Head of caudate nucleus (tissue), 42 donors: ENCODE data around the gene FUBP1.
"Not testable (repeated sequence)": the region's sequence is repeated elsewhere in the genome, so short reads cannot be mapped to it uniquely, and the experiment has no call there.

Experiments used
- DNase-seq, 42 donors: peaks; one replicate each; pipeline versions ENCODE4 v3.0.0 to v3.0.0-alpha.2; 2020 to 2021; ENCODE audit warnings: mixed read lengths in 7 of 42
- intact Hi-C: fragments of 100-400 bp; cut with DNase I; formaldehyde crosslinking; loops from one replicate; pipeline ENCODE4 v1.15.0; 2022

The FUBP1 gene

DNA sequence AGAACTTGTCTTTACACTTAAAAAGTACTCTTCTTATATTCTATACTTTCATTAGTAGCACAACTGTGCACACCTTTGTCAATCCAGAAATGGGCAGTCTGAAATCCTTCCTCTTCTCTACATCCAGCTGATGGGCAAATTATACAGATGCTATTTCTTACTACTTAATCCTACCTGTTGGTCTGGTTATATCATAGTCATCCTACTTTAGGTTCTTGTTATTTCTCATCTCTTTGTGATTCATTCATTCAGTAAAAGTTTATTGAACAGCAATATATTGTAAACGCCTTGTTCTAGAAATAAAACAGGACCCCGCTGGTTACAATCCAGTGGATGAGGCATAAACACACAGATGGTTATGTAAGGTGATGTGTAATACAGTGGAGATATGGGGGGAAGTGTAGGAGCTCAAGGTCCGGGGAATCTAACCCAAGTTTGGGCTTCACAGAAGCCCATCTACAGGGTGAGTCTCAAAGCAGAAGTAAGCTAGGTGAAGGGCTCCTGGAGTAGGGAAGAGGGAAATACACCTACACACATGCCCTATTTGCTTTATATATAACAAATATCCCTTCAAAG lies 11.8 kb upstream of the FUBP1 start:
- intact Hi-C loops, result no loop called here
- DNase-seq, result no peak

DNA sequence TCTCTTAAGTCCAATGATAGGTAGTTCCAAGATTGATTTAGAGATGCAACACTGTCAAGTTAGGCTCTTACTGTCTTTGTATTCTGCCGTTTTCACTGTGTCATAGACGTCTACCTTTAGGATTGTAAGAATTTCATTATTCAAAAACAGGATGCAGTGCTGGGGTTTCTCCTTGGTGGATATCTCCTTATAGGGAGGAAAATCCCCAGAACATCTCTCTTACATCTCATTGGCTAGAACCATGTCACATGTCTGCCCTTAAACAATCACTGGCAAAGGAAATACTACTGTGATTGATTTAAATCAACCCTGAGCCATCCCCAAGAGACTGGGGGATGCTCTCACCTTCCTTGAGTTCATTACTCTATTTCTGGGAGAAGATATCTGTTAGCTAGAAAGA lies 10.9 kb upstream of the FUBP1 start:
- intact Hi-C loops, result no loop called here

DNA sequence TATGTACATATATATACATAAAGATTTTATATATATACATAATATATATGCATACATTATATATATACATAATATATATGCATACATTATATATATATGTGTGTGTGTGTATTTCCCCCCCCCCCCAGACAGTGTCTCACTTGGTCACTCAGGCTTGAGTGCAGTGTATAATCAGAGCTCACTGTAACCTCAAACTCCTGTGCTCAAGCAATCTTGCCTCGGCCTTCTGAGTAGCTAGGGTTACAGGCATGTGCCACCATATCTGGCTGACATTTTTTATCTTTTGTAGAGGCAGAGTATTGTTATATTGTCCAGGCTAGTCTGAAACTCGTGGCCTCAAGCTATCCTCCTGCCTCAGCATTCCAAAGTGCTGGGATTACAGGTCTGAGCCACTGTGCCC lies 9.0 kb upstream of the FUBP1 start:
- intact Hi-C loops, result no loop called here

More for the DNA sequence above, 10.9 kb upstream of the FUBP1 start:
- DNase-seq, result no peak

DNA sequence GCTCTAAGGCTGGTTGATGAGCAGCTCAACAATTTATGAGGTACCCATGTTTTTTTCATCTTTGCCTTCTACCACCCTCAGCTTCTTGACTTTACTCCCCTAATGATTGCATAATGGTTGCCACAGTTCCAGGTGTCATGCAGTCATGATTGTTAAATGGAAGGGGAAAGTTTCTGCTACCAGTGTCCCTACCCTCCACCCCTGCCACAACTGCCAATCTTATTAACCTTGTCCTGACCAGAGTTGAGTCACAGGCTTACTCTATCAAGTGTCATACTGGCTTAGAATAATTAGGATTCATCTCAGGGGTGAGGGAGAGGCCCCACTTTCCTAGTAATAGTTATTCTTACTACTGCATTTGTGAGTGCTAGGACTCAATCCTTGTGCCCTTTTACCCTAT lies 7.9 kb upstream of the FUBP1 start:
- no peak for DNase-seq
- intact Hi-C loops, result no loop called here

More for the DNA sequence above, 9.0 kb upstream of the FUBP1 start:
- DNase-seq, result no peak

DNA sequence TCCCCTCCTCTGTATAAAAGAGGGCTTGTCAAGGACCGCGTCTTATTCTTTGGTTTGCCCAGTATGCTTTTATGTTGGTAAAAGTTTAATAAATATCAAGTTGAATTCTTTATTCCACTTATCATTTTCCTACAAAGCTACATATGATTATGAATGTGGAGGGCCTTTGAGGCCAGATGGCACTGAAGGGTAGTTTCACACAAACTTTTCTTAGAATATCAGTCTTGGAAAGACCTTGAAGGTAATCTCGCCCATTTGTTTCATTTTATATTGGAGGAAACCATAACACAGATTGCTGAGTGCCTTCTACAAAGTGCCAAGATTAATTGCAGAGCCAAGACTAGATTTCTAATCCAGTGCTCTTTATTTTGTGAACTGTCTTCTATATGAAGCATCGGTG lies 5.8 kb upstream of the FUBP1 start:
- intact Hi-C loops, result no loop called here
- DNase-seq, result no peak

DNA sequence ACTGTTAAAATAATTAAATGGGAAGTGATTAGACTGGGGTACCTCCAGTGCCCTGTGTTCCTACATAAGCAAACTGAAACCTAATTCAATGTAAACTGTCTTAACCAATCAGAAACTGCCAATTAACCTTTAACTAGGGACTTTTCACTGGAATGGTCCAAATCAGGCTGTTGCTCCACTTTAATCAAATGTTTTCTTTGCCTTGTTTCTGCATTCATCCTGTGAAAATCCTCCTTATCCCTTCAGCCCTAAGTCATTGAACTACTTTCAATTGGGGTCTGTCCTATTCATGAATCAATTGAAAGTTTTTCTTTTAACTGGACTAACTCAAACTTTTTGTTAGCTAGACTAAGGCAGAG lies 5.1 kb upstream of the FUBP1 start:
- no peak for DNase-seq
- intact Hi-C loops, result no loop called here

DNA sequence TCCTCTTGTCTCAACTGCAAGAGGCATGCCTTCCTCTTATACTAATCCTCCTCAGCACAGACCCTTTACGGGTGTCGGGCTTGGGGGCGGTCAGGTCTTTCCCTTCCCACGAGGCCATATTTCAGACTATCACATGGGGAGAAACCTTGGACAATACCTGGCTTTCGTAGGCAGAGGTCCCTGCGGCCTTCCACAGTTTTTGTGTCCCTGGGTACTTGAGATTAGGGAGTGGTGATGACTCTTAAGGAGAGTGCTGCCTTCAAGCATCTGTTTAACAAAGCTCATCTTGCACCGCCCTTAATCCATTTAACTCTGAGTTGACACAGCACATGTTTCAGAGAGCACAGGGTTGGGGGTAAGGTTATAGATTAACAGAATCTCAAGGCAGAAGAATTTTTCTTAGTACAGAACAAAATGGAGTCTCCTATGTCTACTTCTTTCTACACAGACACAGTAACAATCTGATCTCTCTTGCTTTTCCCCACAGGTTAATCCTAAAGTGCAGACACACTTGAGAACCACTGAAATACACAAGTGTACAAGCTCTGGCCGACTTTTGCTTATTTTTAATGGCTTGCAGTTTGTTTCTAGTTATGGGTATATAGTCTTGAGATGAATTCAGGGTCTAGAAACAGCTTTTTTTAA lies 4.6 kb upstream of the FUBP1 start:
- intact Hi-C loops, result not testable (repeated sequence)

DNA sequence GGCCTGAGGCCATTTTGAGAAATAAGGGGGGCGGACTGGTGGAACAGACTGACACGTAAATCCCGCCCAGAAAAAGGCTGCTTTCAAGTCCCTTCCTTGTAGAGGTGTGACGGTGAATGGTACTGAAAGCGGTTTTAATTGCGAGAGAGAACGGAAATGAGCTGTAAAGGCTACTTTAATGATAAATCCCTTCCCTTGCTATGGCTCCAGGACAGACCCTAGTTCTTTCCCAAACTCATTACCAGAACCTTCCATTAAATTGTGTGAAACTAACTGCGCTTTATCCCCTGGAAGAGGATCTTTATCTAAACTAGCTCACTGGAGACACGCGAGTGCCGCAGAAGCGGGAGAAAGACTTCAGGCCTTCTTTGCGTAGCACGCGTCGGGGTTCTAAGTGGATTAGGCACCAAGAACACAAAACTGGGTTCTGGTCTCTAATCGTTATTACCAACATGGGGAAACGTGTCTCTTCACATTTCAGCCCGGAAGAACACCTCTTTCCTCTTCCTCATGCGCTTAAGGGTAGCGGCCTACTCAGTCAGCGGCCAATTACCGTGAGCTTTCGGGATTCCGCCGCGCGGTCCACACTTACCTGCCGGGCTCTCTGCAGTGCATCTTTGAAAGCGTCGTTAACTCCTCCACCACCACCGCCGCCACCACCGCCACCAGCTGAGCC lies 441 bp downstream of the FUBP1 start:
- peak in 37 of 42 donors; percentile 8 to 84 (median 64) for DNase-seq
- intact Hi-C loops, result loop anchor here (2.0 to 10.0 kb wide), 2 partner anchors 26 to 136 kb away; partner anchors contain the start of gene DNAJB4

More for the DNA sequence above, 4.6 kb upstream of the FUBP1 start:
- DNase-seq, result not testable (repeated sequence)

DNA sequence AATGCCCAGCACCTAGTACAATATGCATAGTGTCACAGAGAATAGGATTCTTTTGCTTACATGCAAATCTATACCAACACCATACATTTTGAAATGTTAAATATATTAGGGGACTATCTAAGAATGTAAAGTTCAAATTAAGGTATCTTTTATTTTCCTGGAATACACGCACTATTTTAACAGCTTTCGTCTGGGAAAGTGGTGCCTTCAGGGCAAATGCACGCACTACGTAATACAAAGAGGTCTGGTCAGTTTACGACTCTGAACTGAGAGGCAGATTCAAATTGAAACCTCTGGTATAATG lies 931 bp downstream of the FUBP1 start:
- intact Hi-C loops, result loop anchor here (2.0 to 10.0 kb wide), 2 partner anchors 27 to 137 kb away; partner anchors contain the start of gene DNAJB4

DNA sequence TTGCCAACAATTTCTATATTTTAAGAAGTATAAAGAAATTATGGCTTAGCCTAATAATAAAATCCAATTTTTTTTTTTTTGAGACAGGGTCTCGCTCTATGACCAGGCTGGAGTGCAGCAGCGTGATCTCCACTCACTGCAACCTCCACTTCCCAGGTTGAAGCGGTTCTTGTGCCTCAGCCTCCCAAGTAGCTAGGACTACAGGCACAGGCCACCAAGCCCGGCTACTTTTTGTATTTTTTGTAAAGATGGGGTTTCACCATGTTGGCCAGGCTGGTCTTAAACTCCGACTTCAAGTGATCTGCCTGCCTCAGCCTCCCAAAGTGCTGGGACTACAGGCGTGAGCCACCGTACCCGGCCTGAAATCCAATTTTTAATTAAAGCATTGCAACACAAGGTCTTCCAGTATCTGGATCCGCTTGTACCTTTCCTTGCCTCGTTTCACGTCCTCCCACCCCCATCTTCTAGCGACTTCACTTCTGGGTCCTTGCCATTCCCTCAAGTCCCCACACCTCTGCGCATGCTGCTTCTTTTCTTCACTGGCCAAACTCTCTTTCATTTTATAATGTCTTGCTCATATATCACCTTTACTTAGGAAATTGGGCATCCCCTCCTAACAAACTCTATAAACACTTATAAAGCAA lies 2.3 kb downstream of the FUBP1 start:
- DNase-seq, result no peak
- intact Hi-C loops, result loop anchor here (10.0 kb wide), 1 partner anchor 138 kb away; no protein-coding TSS in a partner anchor

More for the DNA sequence above, 931 bp downstream of the FUBP1 start:
- DNase-seq, result no peak

DNA sequence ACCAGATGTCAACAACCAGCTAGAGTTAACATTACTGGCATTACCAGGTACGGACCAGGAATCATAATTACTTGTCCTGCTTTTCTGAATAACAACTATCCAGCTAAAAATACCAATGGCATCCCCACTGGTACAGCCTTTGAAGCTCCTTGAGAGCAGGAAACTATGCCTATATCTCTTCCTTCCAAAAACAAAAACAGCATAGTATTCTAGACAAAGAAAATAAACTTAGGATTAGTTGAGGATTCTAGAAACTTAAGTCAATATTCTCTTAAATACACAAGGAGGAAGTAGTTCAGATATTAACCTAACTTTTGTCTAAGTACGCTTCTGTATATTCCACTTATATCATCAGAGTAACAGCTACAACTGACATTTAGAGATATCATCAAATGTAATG lies 3.0 kb downstream of the FUBP1 start:
- intact Hi-C loops, result loop anchor here (10.0 kb wide), 1 partner anchor 139 kb away; no protein-coding TSS in a partner anchor
- no peak for DNase-seq

DNA sequence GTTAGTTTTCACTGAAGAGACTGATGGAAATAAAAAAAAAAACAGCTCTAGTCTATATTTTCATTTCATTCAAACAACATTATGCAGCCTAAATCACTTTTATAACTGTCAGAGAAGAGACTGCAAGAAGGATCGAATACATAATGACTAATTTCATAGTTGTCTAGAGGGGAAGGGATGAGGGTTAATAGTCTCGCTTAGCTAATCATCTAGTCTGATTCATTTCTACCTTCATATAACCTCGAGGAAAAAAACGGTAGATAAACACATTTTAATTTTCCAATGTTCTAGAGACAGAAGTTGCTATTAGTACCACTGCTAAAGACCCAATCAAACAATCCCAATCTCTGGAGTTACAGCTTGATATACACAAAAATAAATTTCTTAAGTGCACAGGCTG lies 3.5 kb downstream of the FUBP1 start:
- no peak for DNase-seq
- intact Hi-C loops, result loop anchor here (10.0 kb wide), 1 partner anchor 139 kb away; no protein-coding TSS in a partner anchor

DNA sequence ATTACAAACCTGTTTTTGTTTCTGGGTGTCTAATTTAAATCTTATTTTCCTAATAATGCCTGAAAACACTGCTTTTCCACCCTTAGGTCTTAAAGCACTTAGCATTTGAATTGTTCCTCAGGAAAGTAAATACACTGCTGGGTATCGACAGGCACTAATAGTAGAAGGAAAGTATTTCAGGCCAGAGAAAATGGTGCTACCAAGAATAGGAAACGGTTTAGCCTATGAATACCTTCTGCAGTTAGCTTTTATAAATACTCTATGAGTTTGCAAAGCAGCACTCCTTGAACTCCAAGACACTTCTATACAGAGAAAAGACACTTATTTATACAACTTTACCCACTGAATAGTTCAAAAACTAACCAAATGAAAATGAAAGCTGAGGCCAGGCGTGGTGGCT lies 6.8 kb downstream of the FUBP1 start:
- intact Hi-C loops, result loop anchor here (10.0 kb wide), 1 partner anchor 143 kb away; no protein-coding TSS in a partner anchor
- no peak for DNase-seq

DNA sequence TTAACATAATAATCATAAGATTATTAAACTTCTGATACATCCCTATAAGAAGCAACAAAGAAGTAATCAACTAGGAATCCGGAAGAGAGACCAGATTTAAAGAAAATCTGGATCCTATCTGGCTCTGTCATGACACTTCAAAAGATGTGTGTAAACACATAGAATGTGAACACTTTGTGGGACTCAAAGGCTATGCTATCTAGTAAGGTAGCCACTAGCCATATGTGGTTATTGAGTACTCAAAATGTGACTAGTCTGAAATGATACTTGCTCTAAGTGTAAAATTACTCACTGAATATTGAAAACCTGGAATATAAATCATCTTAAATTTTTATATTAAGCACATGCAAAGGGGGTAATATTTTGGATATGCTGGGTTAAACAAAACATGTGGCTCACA lies 8.7 kb downstream of the FUBP1 start:
- intact Hi-C loops, result loop anchor here (10.0 kb wide), 1 partner anchor 145 kb away; no protein-coding TSS in a partner anchor

DNA sequence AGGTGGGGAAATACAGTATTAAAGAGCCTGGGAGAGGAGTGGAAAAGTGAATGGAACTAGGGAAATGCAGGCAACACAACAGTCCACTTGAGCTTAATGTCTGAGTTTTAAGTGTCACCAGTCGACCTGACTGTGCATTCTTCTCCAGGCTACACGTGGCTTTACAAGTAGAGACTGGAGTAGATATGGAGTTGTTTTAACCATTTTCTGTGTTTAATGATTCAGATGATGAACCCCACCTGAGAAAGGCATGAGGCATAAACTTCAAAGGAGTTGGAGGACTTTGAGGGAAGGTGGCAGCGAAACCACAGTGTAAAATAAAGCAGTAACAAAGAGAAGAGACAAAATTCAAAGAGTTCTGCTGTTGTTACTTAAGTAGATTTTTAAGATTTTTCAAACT lies 12.6 kb downstream of the FUBP1 start:
- DNase-seq, result no peak
- intact Hi-C loops, result no loop called here

More for the DNA sequence above, 8.7 kb downstream of the FUBP1 start:
- no peak for DNase-seq

DNA sequence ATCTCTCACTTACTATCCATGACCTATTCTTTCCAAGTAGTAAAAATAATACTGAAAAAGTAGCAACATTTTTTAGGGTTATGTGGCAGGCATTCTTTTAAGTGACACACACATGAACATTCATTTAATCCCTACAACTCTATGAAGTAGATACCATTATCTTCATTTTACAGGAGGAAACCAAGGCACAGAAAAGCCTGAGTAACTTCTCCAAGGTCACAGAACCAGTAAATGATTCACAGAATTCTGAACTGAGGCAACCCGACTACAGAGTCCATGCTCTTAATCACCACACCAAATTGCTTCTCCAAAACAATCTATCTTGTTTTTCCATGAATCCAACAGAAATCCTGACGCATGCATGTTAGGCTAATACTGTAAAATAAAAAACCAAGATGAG lies 17.5 kb downstream of the FUBP1 start:
- intact Hi-C loops, result no loop called here

DNA sequence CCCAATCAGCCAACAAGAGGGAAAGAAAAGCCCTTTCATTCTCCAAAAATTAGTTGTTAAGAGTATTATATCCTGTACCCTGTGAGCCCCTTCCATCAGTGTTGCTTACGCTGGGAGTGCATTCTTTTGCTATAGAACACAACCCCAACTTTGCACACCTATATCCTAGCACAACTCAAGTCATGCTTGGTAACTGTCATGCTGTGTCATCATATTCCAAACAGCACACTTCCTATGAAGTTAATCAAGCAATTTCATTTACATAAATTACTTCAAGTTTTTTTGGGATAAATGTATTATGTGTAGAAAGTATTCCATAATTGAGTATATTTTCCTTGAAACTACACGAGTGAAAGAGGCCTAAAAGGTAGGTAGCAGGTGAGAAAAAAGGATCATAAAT lies 20.0 kb downstream of the FUBP1 start:
- intact Hi-C loops, result no loop called here
- no peak for DNase-seq

More for the DNA sequence above, 17.5 kb downstream of the FUBP1 start:
- DNase-seq, result no peak

DNA sequence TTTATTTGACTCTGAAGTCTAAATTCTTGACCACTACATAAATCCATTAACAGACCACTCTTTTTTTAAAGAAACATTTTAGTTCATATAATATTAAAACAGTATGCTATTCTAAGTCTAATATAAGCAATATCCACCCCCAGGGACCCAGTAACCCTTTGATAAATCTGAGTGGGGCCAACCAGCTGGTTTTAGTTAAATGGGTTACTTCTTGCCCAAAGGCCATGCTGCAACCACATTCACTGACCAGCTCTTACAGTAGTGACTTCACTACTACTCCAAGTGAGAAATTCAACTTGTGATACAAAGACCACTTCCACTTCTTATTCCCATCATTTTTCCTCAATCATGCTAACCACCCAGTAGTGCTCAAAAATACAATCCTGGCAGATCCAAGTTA lies 20.5 kb downstream of the FUBP1 start:
- DNase-seq, result no peak
- intact Hi-C loops, result no loop called here

DNA sequence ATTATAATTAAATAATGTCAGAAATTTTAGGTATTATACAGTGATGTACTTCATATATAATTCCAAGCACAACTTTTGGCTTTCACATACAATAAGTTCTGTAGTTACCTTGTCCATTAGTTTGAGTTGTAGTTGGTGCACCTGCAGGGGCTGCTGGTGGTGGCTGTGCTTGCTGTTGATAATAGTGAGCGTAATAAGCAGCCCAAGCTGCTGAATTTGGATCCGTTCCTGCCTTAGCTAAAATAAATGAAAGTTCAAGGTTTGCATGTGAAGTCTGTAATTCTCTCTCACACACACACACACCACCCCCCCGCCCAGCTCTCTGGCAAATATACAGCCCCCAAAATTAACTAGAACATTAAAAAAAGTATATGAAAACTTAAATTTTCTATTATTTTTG lies 22.4 kb downstream of the FUBP1 start:
- DNase-seq, result no peak
- intact Hi-C loops, result no loop called here

DNA sequence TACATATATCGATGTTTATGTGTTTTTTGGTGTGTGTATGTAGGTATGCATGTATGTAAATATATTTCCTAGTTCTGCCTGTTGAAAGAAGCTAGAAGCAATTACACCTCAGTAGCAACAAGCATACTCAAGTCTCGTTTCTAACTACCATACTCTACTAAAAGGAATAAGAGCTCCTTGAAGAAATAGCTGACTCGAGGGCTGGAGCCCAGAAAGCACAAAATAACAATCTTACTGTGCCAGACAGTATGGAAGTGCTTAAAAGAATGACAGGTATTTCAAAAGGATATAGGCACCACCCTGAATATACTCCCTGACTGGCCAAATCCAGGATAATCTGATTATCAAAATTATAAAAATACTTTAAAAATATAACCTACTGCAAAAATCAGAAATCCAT lies 23.2 kb downstream of the FUBP1 start:
- intact Hi-C loops, result no loop called here
- DNase-seq, result no peak
